Measurements from ENCODE around the gene WDFY1. TPM values are rescaled to one million over a fixed set of nuclear protein-coding genes. Genes with fewer than 3 reads are reported as not detected.

WDFY1 gene
- total RNA-seq, 4 donors from 2014 or later, result 12.0 to 25.7 (median 17.1) TPM

DNA sequence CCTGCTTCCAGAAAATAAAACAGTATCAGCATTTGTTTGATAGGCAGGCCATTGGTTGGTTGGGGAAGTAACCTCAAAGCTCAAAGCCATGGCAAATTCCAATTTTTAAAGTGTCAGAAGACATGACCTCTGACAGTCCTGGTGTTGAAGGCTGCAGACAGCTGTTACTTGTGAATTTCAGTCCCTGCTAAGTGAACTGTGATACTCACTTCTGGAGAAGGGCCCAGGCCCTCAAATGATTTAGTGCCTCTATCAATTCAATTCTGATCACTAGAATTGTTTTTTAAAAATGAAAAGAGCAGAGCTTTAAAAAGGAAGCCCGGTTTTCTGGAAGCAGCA is 35.2 kb upstream of the WDFY1 start:
- in situ Hi-C loops (cut with MboI; ENCODE audit: low sequenced_read_pairs in 4 of 4) (no loop called here), intact Hi-C loops (cut with DNase I; ENCODE audit: low total_unique reads) (no loop called here)
- Histone ChIP-seq H3K4me3 (no peak overlapping the region), H3K27ac (no peak overlapping the region), H3K4me1 (no peaks in the 10 kb centered on the region), H3K9me3 (no peaks in the 10 kb centered on the region), H3K36me3 (no peaks in the 10 kb centered on the region), H3K27me3 (no peaks in the 10 kb centered on the region)
- ATAC-seq (no peak), DNase-seq (no peak)
- TF ChIP-seq POLR2A (IDR thresholded peaks at IDR 0.05) (no peak), CTCF (IDR thresholded peaks at IDR 0.05 in 4 of 5, conservative IDR thresholded peaks at IDR 0.05 in 1 of 5) (no peak)

DNA sequence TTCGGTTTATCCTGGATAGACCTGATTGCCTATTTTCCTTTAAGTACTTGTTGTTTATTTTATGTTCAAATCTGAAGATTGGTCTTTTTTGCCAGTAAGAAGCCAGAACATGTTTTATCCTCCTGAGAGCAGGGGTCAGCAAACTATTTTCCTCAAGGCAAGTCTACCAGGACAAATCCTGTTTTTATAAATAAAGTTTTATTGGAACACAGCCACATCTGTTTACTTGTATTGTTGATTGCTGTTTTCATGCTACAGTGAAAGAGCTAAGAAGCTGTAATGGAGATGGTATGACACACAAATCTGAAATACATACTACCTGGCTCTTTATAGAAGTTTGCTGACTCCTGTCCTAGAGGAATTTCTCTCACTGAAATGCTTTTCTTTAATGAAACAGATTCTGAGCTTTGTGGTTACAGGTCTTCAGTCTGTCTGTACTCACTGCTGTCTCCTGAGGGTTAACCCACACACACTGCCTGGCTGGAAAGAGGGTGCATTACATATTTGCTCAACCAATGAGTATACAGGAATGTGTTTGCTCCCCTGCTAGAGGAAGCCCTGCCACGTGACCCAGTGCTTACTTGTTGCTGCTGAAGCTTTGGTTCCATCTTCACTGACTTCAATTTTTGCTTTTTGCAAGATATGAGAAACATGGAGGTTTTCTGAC is 34.7 kb upstream of the WDFY1 start:
- H3K4me3 ChIP-seq, result no peak overlapping the region
- DNase-seq (no peak), ATAC-seq (no peak)
- H3K9me3 ChIP-seq, result no peaks in the 10 kb centered on the region
- H3K27me3 ChIP-seq, result no peaks in the 10 kb centered on the region
- no peak for TF ChIP-seq POLR2A (IDR thresholded peaks at IDR 0.05)
- TF ChIP-seq CTCF (IDR thresholded peaks at IDR 0.05 in 4 of 5, conservative IDR thresholded peaks at IDR 0.05 in 1 of 5), result no peak
- in situ Hi-C loops (cut with MboI; ENCODE audit: low sequenced_read_pairs in 4 of 4) (no loop called here), intact Hi-C loops (cut with DNase I; ENCODE audit: low total_unique reads) (no loop called here)
- no peak overlapping the region for H3K27ac ChIP-seq
- H3K4me1 ChIP-seq, result no peaks in the 10 kb centered on the region
- H3K36me3 ChIP-seq, result no peaks in the 10 kb centered on the region

DNA sequence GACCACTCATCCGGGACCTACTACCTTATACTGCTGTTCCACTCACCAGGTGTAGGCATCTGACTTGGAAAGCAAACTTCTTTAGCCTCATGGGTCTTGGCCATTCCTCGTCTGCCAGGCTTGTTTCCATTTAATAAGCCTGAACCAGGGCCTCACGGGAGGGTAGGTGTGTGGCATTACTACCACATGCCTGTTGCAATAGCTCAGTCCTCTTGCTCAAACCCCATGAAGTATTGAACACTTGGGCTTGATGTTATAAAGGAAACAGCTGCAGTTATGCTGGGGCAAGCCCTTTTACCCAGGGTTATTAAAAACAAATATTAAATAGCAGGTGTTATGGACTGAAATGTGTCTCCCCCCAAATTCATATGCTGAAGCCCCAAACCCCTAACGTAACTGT is 33.3 kb upstream of the WDFY1 start:
- intact Hi-C loops (cut with DNase I; ENCODE audit: low total_unique reads) (no loop called here), in situ Hi-C loops (cut with MboI; ENCODE audit: low sequenced_read_pairs in 4 of 4) (no loop called here)
- Histone ChIP-seq H3K27me3 (no peaks in the 10 kb centered on the region), H3K9me3 (no peaks in the 10 kb centered on the region), H3K36me3 (no peaks in the 10 kb centered on the region), H3K27ac (no peak overlapping the region), H3K4me3 (no peak overlapping the region), H3K4me1 (no peaks in the 10 kb centered on the region)
- ATAC-seq (no peak), DNase-seq (no peak)
- TF ChIP-seq POLR2A (IDR thresholded peaks at IDR 0.05) (no peak), CTCF (IDR thresholded peaks at IDR 0.05 in 4 of 5, conservative IDR thresholded peaks at IDR 0.05 in 1 of 5) (no peak)

- Histone ChIP-seq H3K4me3 (no peak overlapping the region), H3K4me1 (no peaks in the 10 kb centered on the region), H3K36me3 (no peaks in the 10 kb centered on the region), H3K9me3 (no peaks in the 10 kb centered on the region), H3K27ac (no peak overlapping the region), H3K27me3 (no peaks in the 10 kb centered on the region)
- in situ Hi-C loops (cut with MboI; ENCODE audit: low sequenced_read_pairs in 4 of 4), result no loop called here
- TF ChIP-seq CTCF (IDR thresholded peaks at IDR 0.05 in 4 of 5, conservative IDR thresholded peaks at IDR 0.05 in 1 of 5), result no peak
- TF ChIP-seq POLR2A (IDR thresholded peaks at IDR 0.05), result no peak
- DNase-seq (no peak), ATAC-seq (no peak)
- intact Hi-C loops (cut with DNase I; ENCODE audit: low total_unique reads), result no loop called here
These were observed 31.6 kb upstream of the WDFY1 start for GRCh38 chr2:223976635-223977226.
